ENCODE results near the gene TSC22D4.
A peak's percentile ranks its signal among the peaks of the same experiment; 100 is the strongest.

- TF ChIP-seq CTCF (IDR thresholded peaks at IDR 0.05; ENCODE audit: low read depth, low read length) (no peak), POLR2A (IDR thresholded peaks at IDR 0.05; ENCODE audit: extremely low read depth, insufficient read length) (no peak), MAX (IDR thresholded peaks at IDR 0.05; ENCODE audit: low read depth, low read length) (peak; percentile 30; the same call in 1 of the 2 replicates)
Observed at GRCh38 chr7:100472854-100473499, 6.0 kb downstream of the TSC22D4 start.
